GM12892 (cell line): ENCODE measurements around the gene MTA2.

ENCODE experiments used
- POLR2A ChIP-seq: IDR thresholded peaks from 2 replicates; pipeline ENCODE4 v1.6.1; 2011; ENCODE audit warnings: low read depth, low read length, control low read depth
- POLR2AphosphoS5 ChIP-seq: IDR thresholded peaks from 2 replicates; pipeline ENCODE4 v1.6.1; 2011; ENCODE audit warnings: low read depth, low read length, control low read depth
- TAF1 ChIP-seq: IDR thresholded peaks from 2 replicates; pipeline ENCODE4 v1.6.1; 2011; ENCODE audit warnings: low read depth, mild to moderate bottlenecking, control low read depth, low read length, borderline replicate concordance

- no peak for TF ChIP-seq POLR2A
- TF ChIP-seq POLR2AphosphoS5: no peak
- TF ChIP-seq TAF1: no peak
Observed at GRCh38 chr11:62647609-62648005, 45.9 kb upstream of the MTA2 start.
